A204.1 (cell line): Measurements from ENCODE around the gene TOMM40L.

Experiments
- FAIRE-seq: peaks from 2 replicates; lab custom pipeline; 2012; peaks lifted over from hg19 to GRCh38; lab: Jason Lieb, UNC

The TOMM40L gene

DNA sequence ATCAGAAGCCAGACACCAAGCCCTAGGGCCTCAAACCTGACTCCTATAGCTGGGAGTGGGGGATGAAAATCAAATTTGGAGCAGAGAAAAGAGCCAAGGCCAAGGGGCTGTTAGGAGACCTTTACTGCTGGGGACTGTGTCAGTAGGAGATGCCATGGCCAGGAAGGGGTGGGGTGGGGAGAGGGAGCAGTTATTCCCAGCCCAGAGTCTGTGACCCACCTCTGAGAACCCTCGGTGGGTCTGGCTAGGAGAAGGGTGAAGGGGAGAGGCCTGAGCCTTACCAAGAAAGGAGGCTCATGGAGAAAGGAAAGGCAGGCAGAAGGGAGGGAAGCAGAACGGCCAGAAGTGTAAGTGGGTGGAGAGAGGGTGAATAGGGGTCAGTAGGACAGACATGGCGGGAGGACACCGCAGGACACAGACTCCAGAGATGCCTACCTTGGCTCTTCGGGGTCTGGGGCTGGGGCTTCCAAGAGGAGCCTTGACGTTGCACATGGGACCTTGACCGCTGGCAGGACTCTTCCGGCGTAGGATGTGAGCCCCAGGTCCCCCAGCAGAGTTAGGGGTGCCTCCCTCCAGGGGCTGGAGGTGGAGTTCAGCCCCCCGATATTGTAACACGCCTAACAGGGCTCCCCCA, 28.2 kb upstream of the TOMM40L start:
- FAIRE-seq: no peak

DNA sequence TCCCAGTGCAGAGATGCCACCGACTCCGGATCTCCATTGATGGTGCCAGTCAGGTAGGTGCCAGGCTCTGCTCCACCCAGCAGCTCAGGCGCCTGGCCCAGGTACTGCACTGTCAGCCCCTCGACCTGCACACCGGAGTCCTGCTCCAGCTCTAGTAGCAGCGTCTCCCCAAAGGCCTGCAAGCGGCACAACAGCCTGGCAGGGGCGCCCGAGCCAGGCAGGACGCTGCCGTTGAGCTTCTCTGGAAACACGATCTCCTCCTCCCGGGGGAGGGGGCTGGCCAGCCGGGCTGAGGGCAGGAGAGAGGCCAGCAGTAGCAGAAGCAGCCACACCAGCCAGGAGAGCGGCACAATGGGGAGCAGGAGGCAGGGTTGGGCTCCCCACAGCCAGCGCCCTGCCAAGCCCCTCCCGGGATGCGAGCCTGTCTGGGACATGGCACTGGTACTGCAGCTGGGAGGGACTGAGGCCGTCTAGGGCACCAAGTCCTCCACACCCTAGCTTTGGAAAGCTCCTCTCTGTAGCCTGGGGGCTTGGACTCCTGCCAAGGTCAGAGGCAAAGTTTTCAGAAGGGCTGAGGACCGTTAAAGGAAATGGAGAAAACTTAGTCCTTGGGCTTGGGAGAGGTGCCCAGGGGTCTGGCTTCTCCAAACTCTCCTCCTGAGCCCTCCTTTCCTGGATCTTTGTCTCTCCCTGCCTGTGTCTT, 27.5 kb upstream of the TOMM40L start:
- no peak for FAIRE-seq

DNA sequence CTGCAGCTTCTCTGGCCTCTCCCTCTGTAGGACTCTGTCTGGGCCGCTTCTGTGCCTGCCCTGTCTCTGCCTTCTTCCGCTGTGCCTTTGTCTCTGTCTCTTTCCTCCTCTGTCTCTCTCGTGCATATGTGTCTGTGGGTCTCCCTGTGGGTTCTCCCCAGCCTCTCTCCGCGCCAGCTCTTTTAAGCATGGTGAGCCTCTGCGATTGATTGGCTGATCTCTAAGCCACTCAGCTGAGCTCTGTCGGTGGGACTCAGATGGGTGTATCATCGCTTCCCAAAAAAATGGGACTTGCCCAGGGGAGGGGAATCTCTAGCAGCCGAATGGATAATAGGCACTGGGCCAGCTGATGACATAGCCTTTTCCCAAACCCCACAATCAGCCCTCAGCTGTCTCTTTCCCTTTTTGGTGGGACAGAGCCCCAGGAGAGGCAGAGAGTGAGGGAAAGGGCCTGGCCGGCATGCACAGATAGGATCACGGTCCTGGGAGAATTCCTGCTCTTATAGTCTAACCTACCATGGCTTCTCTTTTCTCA, 26.9 kb upstream of the TOMM40L start, which contains the start of gene ADAMTS4:
Gene ADAMTS4 (minus strand): TSS at position 158 of the 535 bp plus-strand sequence. CDS start 427 bp downstream, outside the sequence.
- FAIRE-seq: no peak

DNA sequence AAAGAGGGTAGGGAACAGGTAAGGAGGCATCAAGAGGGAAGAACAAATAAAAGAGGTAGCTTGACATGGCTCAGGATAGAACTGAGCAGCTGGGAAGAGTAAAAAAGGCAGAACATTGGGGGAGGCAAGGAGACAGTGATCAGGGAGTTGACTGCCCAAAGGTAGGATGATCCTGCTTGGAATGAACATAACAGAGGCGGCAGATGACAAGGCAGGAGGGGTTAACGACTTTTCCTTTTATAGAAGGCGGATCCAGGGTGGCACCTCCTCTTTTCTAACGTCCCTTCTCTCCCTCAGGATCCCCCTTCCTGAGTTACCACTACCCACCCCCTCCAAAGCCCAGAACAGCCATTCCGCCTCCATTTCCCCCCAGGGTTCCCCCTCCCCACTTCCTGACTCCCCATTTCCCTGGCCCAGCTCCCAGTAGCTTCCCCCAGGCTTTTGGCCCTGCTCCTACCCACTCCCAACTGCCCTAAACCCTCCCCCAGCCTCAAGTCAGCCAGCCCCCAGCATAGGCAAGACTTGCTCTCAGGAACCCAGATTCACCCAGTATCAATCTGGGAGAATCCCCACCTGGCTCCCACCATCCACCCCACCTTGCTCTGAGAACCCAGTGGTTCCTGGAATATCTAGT, 26.2 kb upstream of the TOMM40L start:
- no peak for FAIRE-seq

DNA sequence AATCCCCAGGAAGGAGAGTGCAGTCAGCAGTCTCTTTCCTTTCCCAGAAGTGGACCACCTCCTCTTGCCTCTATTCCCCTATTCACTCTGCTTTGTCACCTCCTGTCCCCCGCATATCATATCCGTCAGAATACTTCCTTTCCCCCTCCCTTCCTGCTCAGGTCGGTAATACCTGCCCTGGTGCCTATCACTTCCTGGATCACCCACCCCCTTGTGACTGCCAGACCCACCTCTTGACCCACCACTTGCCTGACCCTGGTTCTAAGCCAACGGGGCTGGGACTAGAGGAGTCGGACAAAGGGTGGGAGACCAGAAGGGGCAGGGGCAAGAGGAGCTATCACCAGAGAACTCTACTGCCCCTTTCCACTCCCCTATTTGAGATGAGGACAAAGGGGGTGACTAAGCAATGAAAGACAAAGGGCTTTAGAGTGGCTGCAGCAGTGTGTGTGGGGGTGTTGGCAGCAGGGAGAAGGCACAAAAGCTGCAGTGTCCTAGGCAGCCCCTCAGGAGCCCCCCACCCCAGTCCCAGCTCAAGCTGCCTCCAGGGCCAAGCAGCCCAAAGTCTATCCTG, 25.4 kb upstream of the TOMM40L start:
- no peak for FAIRE-seq

DNA sequence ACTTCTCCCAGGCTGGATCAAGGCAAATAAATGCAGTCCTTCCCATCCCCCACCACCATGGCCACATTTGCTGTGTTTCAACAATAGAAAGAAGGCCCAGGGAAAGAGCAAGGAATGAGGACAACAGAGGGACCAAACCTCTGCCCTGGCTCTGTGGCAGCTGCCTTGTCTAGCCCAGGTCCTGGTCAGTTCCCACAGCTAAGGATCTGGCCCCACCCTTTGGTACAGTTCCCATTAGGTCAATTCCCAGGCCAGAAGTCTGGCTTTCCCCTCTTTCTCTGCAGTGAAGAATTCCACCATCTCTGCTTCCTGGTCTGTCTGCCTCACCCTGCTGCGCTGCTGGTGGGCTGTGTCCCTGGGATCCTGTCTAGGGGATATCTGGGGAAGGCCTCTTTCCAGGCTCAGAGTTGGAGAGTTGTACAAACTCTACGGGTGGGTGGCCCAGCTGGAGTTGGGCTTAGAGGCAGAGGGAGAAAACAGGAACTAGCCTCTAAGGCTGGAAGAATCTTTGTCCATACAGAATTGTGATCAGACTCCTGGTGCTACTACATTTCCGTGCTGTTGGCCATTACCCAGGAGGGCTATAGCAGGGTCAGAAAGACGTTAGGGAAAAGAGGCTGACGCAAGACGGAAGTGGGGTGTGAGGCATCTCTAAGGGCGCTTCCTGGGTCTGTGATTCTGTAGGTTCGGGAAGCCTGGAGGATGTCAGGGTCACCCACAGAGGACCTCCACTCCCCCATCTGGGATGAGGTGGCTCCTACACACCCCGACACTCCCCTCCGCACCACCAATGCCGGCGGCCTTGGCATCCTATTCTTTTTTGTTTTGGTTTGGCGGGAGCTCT, 24.6 kb upstream of the TOMM40L start:
- FAIRE-seq: no peak

DNA sequence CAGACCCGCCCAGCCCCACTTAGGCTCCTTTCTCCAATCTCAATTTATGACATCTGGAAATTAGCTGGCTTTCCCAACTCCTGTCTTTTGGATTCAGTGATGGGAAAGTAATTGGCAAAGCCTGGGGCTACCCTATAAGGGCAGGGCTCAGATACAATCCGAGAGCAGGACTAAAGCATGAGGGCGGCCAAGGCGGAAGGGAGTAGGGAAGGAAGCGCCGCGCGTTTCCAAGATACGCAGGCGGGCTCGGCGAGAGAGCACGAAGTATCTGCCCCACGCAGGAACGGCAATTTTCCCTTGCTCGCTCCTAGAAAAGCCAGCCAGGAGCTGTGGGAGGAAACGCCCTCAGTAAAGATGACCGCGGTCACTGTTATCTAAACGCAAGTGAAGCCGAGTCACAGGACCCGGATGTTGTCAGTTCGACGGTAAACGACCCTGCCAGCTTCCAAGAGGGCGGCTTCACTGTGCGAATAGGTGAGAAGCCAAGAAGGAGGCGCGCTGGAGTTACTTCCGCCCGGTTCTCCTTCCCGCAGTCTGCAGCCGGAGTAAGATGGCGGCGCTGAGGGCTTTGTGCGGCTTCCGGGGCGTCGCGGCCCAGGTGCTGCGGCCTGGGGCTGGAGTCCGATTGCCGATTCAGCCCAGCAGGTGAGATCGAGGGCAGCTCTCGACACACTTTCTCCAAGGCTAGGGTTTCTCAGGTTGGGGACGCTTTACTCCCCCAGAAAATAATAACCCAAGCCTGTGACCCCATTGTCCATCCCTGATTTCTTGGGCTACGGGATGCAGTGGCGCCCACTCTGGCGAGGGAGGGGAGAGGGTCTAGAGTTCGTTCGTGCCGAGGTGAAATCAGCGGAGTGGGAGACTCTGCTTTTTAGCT, 23.8 kb upstream of the TOMM40L start, which contains the start of gene NDUFS2:
Gene NDUFS2 (plus strand): TSS at position 532 of the 877 bp plus-strand sequence. CDS start 19 bp downstream, at position 551.
- peak; percentile 97 for FAIRE-seq

DNA sequence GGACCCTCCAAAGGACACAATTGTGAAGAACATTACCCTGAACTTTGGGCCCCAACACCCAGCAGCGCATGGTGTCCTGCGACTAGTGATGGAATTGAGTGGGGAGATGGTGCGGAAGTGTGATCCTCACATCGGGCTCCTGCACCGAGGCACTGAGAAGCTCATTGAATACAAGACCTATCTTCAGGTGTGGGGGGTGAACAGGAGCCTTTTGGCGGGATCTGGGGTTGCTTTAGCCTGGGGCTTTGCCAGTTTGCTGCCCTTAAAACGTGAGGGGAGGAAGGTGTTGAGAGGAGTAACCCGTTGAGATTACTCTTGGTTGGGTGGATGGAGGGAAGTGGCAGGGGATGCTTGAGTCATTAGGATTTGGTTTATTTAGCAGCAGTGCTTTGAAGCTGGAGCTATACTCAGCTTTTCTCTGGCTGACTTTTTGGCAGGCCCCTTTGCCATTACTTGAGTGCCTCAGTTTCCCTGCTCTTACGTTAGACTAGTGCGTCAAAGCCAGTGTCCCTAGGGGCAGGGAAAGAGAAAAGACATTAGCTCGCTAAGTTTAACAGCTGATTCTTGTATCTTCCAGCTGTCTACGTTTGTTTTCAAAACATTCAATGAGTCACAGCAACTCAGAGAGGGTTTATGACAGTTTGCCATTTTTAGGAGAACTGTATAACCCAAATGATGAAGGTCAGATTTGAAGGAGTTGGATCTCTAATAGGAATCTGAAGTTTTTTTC, 19.3 kb upstream of the TOMM40L start:
- FAIRE-seq: no peak

DNA sequence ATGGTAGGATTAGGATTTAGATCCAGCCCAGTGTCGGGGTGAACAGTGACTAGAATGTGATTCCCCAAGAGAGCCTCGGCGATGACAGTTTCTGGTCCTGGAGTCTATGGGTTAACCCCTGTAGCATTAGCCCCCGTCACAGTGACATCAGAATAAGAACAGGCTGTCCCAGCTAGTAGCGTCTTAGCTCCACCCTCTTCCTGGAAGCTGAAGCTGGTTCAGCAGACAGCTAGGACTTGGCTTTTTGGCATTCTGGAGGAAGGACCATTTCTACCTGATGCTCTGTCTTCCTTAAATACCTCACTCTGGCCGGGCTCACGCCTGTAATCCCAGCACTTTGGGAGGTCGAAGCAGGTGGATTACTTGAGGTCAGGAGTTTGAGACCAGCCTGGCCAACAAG, 18.7 kb upstream of the TOMM40L start:
- FAIRE-seq: no peak

DNA sequence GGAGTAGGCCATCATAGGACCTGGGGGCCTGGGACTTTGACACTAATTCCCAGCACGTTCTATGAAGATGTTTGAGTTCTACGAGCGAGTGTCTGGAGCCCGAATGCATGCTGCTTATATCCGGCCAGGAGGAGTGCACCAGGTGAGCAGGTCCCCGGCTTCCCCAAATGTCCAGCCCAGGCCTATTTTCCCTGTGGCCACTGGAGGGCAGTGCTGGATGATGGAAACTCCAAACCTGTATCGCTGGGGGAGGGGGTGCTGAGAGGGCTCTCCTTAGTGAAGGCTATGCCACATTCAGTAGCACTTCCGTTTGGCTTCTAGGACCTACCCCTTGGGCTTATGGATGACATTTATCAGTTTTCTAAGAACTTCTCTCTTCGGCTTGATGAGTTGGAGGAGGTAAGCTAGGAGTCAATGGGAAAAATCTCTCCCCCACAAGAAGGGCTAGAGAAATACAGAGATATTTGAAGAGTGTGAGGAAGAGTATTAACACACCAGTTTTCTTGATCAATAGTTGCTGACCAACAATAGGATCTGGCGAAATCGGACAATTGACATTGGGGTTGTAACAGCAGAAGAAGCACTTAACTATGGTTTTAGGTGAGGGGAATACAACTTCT, 16.0 kb upstream of the TOMM40L start:
- no peak for FAIRE-seq

DNA sequence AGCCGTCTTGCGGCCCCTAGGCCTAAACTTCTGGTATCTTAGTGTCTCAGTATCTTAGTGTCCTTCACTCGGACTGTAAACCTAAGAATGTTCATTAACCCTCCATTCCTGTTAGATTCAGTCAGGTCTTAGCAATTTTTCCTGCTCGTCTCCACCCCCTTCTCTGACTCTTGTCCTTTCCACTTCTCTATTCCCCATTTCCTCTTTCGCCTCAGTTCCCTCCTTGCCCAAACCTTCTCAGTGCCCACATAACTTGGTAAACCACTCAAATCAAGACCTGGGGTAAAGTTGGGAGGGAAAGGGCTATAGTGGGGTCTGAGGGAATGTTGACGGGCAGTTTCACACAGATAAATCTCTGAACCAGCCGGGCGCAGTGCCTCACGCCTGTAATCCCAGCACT, 11.5 kb upstream of the TOMM40L start:
- FAIRE-seq: no peak

DNA sequence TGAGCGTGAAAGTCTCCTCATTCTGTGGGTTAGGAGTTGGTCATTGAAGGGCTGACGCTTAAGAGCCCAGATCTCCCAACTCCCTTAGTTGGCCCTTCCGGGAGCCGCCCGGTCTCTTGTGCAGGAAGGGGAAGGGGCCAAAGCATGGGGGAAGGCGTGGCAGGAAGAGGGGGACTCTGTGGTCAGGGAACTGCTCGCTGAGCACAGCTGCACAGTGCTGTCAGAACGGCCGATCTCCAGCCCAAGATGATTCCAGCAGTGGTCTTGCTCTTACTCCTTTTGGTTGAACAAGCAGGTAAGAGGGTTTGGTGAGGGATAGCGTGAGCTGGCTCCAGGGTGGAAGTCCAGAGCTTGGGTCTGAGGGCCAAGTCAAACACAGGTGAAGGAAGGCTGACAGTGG, 10.8 kb upstream of the TOMM40L start, which contains the start of gene FCER1G:
Gene FCER1G (plus strand): TSS at position 220 of the 400 bp plus-strand sequence. CDS start 27 bp downstream, at position 247.
- FAIRE-seq: no peak

DNA sequence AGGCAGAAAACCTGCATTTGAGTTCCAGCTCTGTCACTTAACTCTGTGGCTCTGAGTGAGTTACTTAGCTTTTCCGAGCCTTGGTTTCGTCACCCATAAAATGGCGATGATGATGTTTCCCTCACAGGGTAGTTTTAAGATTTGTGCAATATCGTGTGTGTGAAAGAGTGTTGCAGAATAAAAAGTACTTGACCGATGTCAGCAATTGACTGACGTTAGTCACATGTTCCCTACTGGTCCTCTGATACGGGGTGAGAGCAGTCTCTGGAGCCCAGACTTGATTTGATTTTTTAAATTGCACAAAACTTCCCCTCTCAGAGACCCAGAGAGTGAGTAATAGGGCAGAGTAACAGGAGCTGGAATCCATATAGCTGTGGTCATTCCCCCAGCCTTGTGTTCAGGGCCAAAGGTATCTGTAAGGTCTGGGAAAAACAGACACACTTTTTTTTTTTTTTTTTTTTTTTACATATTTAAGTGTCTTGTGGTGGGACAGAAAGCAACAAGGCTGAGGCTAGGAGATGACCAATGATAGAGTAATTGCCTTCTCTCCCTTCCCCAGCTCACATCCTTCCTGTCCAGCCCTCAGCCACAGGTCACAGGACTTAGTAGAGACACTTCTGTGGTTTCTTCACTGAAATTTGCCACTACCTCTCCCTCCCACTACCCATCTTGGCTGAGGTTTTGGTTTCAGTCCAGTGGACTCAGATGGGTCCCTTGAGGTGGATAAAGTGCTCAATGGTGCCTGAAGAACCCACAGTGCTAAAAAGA, 8.7 kb upstream of the TOMM40L start:
- no peak for FAIRE-seq

DNA sequence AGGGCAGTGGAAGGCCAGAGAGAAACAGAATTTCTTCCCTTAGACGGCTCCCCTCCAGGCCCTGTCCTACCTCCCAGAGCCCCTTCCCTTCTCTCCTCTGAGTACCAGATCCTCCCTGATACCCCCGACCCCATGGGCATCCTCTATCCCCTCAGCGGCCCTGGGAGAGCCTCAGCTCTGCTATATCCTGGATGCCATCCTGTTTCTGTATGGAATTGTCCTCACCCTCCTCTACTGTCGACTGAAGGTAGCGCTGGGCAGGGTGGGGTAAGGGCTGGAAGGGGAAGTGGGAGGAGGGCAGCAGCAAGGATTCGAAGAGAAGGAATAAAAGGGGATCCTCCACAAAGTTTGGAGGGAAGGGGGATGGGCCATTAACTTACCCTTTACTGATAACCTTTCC, 8.0 kb upstream of the TOMM40L start:
- no peak for FAIRE-seq

DNA sequence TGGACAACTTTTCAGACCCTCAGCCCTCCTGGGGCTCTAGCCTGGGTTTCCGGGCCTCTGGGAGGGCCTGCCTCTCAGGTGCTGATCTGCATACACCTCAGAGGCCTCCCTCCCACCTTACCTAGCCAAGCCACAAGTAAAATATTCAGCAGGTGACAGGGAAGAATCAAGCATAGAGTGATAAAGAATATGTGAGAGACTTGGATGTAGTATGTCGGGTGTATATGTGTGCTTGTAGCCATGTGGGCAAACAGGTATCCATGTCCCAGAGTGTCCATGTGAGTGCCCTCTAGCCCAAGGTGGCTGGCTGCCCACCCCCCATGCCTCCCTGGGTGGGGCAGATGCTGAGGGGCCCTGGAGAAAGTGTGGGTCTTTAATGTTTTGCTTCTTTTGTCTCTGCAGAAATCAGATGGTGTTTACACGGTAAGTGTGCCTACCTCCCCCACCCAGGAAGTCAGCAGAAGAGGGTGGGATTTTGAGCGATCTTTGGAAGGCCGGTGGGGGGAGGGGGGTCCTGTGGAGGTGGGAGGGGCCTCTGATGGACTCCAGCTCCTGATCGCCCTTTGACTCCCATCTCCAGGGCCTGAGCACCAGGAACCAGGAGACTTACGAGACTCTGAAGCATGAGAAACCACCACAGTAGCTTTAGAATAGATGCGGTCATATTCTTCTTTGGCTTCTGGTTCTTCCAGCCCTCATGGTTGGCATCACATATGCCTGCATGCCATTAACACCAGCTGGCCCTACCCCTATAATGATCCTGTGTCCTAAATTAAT, 7.4 kb upstream of the TOMM40L start:
- FAIRE-seq: no peak

DNA sequence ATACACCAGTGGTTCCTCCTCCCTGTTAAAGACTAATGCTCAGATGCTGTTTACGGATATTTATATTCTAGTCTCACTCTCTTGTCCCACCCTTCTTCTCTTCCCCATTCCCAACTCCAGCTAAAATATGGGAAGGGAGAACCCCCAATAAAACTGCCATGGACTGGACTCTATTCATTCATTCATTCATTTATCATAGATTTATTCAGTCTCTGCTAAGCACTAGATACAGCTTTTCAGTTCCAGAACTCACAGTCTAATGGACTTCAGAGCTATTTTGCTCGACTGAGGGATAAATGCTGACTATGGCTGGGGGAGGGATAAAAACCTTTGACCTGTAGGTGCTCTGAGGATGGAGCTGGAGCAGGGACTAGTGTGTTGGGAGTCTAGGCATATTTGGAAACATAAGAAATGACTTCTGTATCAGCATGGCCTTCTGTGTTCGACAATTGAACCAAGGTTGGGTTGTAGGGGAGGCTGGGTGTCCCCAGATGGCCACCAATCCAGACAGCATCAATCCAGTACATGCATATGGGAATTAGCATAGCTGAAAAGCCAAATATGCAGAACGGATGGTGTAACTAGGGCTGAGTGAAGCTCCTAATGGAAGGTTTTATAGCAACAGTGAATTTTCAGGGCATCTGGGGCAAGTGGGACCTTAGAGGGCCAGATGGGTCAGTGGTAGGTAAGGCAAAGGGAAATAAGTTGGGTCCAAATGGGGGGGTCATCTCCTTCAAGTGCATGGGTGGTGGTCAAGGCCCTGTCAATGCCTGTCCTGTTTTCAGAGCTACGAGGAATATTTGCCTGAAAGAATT, 6.6 kb upstream of the TOMM40L start:
- no peak for FAIRE-seq

DNA sequence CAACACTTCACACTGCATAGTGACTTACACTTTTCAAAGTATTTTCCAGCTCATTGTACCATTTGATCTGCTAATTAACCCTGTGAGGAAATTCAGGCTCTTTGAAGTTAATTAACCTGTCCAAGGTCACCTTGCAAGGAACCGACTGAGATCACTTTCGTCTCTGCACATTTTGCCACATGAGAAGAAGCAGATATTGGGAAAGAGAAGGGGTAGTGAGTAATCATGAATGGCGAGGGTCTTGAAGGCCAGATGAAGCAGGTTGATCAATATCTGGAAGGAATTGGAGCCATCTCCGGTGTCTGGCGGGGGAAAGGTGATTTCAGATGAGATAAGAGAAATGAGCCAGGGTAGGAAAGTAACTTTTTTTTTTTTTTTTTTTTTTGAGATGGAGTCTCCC, 5.9 kb upstream of the TOMM40L start:
- no peak for FAIRE-seq
